ENCODE results near the gene BTAF1.

DNA sequence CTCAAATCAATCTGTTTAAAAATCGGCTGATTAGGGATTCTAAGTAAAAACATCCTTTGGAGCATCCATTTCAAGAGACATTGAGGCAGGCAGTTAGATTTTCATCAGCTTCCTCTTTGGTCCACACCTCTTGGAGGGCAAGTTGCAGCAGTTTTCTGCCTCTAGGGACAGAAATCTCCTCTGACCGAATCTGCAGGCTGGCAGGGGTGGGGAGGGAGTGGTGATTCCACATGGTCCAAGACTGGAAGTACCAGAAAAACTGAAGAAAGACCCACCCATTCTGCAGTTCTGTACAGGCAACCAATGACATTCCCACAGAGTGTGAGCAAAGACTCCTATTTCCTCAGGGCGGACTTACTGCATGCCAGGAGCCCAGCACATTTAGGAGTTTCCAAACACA, 43.3 kb upstream of the BTAF1 start:
- TF ChIP-seq, protein P1, sequence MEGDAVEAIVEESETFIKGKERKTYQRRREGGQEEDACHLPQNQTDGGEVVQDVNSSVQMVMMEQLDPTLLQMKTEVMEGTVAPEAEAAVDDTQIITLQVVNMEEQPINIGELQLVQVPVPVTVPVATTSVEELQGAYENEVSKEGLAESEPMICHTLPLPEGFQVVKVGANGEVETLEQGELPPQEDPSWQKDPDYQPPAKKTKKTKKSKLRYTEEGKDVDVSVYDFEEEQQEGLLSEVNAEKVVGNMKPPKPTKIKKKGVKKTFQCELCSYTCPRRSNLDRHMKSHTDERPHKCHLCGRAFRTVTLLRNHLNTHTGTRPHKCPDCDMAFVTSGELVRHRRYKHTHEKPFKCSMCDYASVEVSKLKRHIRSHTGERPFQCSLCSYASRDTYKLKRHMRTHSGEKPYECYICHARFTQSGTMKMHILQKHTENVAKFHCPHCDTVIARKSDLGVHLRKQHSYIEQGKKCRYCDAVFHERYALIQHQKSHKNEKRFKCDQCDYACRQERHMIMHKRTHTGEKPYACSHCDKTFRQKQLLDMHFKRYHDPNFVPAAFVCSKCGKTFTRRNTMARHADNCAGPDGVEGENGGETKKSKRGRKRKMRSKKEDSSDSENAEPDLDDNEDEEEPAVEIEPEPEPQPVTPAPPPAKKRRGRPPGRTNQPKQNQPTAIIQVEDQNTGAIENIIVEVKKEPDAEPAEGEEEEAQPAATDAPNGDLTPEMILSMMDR (IDR thresholded peaks at IDR 0.05; ENCODE audit: poor library complexity): no peak
- TF ChIP-seq EZH2phosphoT487 (IDR thresholded peaks at IDR 0.05; ENCODE audit: low read depth, severe bottlenecking, unreplicated experiment) (no peak), EZH2 (IDR thresholded peaks at IDR 0.05; ENCODE audit: borderline replicate concordance) (no peak)

Data from hepatocyte (in vitro differentiated cells).